Neural cell (in vitro differentiated cells): Measurements from ENCODE around the gene NAB2. TPM values are rescaled to one million over a fixed set of nuclear protein-coding genes. Genes with fewer than 3 reads are reported as not detected.

Experiments used
- H2AFZ ChIP-seq: fragments of 200-600, 300-800 bp; sonication (generic), shearing (Covaris generic); 2 replicates; pipeline ENCODE4 v1.6.0; 2014; ENCODE audit warnings: low read depth, mild to moderate bottlenecking, antibody characterized with exemption, low read length, moderate library complexity
- H3F3A ChIP-seq: fragments of 200-600 bp; shearing (Covaris generic); 2 replicates; pipeline ENCODE4 v1.6.1; 2016; ENCODE audit warnings: mild to moderate bottlenecking, moderate library complexity, mixed read lengths, antibody characterized with exemption, low read length; ENCODE audit not compliant: insufficient read depth, poor library complexity, severe bottlenecking
- H3K27ac ChIP-seq: fragments of 200-600, 300-800 bp; sonication (generic), shearing (Covaris generic); 2 replicates; pipeline ENCODE4 v1.5.1; 2014; ENCODE audit warnings: mild to moderate bottlenecking, low read length, moderate library complexity
- H3K27me3 ChIP-seq: fragments of 300-800, 200-600 bp; sonication (generic), shearing (Covaris generic); 2 replicates; pipeline ENCODE4 v1.6.0; 2014; ENCODE audit warnings: mild to moderate bottlenecking, low read depth, low read length, moderate library complexity; ENCODE audit not compliant: insufficient read depth
- H3K36me3 ChIP-seq: fragments of 300-800, 200-600 bp; sonication (generic), shearing (Covaris generic); 2 replicates; pipeline ENCODE4 v1.5.1; 2014; ENCODE audit warnings: mild to moderate bottlenecking, antibody characterized with exemption, low read length, moderate library complexity; ENCODE audit not compliant: insufficient read depth
- H3K4me2 ChIP-seq: fragments of 300-800, 200-600 bp; sonication (generic), shearing (Covaris generic); 2 replicates; pipeline ENCODE4 v1.6.0; 2014; ENCODE audit warnings: mild to moderate bottlenecking, low read length
- H3K4me3 ChIP-seq: fragments of 300-800, 200-600 bp; sonication (generic), shearing (Covaris generic); 2 replicates; pipeline ENCODE4 v1.5.1; 2014; ENCODE audit warnings: mild to moderate bottlenecking, low read length, moderate library complexity
- H3K79me2 ChIP-seq: fragments of 200-600 bp; shearing (Covaris generic); replicated peaks from 2 replicates; pipeline ENCODE4 v1.6.0; 2014; ENCODE audit warnings: mild to moderate bottlenecking, low read length, moderate library complexity; ENCODE audit not compliant: insufficient read depth
- H3K9ac ChIP-seq: fragments of 300-800, 200-600 bp; sonication (generic), shearing (Covaris generic); 2 replicates; pipeline ENCODE4 v1.6.1; 2016; ENCODE audit warnings: mild to moderate bottlenecking, low read length, mixed read lengths
- H3K9me2 ChIP-seq: fragments of 200-600 bp; shearing (Covaris generic); 2 replicates; pipeline ENCODE4 v1.6.1; 2016; ENCODE audit warnings: mild to moderate bottlenecking, low read length, mixed read lengths; ENCODE audit not compliant: insufficient read depth
- H3K9me3 ChIP-seq: fragments of 200-600, 300-800 bp; sonication (generic), shearing (Covaris generic); 2 replicates; pipeline ENCODE4 v1.6.1; 2016; ENCODE audit warnings: mild to moderate bottlenecking, mixed run types, low read length, moderate library complexity, mixed read lengths
- H4K20me1 ChIP-seq: fragments of 200-600 bp; shearing (Covaris generic); 2 replicates; pipeline ENCODE4 v1.6.1; 2016; ENCODE audit warnings: mild to moderate bottlenecking, mixed run types; ENCODE audit not compliant: insufficient read depth
- EP300 ChIP-seq: fragments of 450-650 bp; conservative IDR thresholded peaks from 2 replicates; pipeline ENCODE4 v1.6.1; 2014; ENCODE audit warnings: antibody characterized with exemption, mild to moderate bottlenecking, moderate library complexity; ENCODE audit not compliant: poor library complexity, severe bottlenecking
- EZH2 ChIP-seq: fragments of 200-600, 300-800 bp; shearing (Covaris generic), sonication (generic); IDR thresholded peaks from 2 replicates; pipeline ENCODE4 v1.6.1; 2014; ENCODE audit warnings: antibody characterized with exemption, low read length, borderline replicate concordance, mild to moderate bottlenecking; ENCODE audit not compliant: insufficient read depth, poor library complexity, severe bottlenecking
- POLR2AphosphoS5 ChIP-seq: IDR thresholded peaks from 2 replicates; pipeline ENCODE4 v1.6.1; 2012
- RAD21 ChIP-seq: fragments of 450-650 bp; conservative IDR thresholded peaks from 2 replicates; pipeline ENCODE4 v1.6.1; 2014; ENCODE audit warnings: antibody characterized with exemption, mild to moderate bottlenecking, moderate library complexity
- SMC3 ChIP-seq: fragments of 450-650 bp; conservative IDR thresholded peaks from 2 replicates; pipeline ENCODE4 v1.6.1; 2014; ENCODE audit warnings: antibody characterized with exemption, mild to moderate bottlenecking, moderate library complexity; ENCODE audit not compliant: poor library complexity
- TAF1 ChIP-seq: IDR thresholded peaks from 2 replicates; pipeline ENCODE4 v1.6.1; 2012; ENCODE audit warnings: low read depth
- polyA plus RNA-seq: library from polyadenylated mRNA; depleted of rRNA; stranded (reverse); fragments of >200 nt; gene quantifications from 2 replicates; pipeline ENCODE4 v1.2.3, GENCODE V29; 2014
- TF ChIP-seq, protein P1 (sequence below): IDR thresholded peaks from 2 replicates; pipeline ENCODE4 v1.6.1; 2012; ENCODE audit warnings: borderline replicate concordance
- TF ChIP-seq, protein P2 (sequence below): fragments of 450-650 bp; IDR thresholded peaks from 2 replicates; pipeline ENCODE4 v1.5.1; 2014; ENCODE audit warnings: antibody characterized with exemption, mild to moderate bottlenecking, moderate library complexity; ENCODE audit not compliant: poor library complexity, severe bottlenecking

NAB2 gene
- polyA plus RNA-seq, 1 donor from 2014 or later: 15.6 TPM

DNA sequence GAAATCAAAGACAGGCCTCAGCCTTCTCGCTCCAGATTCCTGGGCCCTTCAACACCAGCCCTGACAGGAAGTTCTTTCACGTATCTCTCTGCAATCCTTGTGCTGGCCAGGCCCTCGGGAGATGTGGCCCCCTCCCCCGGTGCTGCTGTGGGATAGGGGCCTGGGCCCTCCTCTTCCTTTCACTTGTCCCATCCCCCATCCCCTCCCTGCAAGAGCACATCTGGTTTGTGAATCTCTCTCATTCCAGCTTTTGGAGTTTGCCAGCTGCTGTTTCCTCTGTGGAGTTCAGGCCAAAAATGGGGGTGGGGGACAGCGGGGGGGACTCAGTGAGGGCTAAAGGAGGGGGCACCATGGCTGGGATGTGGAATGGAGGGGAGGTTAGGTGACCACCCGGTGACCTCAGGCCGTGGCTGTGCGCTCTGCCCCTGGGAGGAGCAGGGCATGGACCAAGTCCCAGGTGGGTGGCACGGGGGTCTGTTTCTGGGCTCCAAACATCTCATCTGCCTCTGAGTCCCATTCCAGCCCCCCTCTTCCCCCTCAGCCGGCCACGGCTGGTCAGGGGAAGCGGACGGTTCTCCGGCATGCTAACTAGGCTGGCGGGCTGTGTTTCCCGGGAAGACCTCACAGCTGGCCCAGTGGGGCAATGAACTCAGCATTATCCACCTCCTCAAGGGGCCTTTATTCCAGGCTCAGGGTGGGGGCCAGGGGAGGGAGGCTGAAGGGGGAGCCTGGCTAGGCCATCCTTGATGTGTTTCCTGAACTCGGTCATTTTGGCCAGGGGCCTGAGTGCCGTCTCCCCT, 46.8 kb downstream of the NAB2 start:
- Histone ChIP-seq H3K27ac (no peak overlapping the region), H2AFZ (no peak overlapping the region), H3K4me2 (no peak overlapping the region), H3F3A (no peaks in the 10 kb centered on the region), H3K79me2 (peaks cover 17% of the 10 kb centered on the region), H3K36me3 (peaks cover 13% of the 10 kb centered on the region), H3K27me3 (no peaks in the 10 kb centered on the region), H4K20me1 (peaks cover 21% of the 10 kb centered on the region), H3K9me2 (no peaks in the 10 kb centered on the region), H3K4me3 (no peak overlapping the region), H3K9me3 (no peaks in the 10 kb centered on the region), H3K9ac (no peak overlapping the region)
- no peak for TF ChIP-seq EZH2
- TF ChIP-seq, protein P1, sequence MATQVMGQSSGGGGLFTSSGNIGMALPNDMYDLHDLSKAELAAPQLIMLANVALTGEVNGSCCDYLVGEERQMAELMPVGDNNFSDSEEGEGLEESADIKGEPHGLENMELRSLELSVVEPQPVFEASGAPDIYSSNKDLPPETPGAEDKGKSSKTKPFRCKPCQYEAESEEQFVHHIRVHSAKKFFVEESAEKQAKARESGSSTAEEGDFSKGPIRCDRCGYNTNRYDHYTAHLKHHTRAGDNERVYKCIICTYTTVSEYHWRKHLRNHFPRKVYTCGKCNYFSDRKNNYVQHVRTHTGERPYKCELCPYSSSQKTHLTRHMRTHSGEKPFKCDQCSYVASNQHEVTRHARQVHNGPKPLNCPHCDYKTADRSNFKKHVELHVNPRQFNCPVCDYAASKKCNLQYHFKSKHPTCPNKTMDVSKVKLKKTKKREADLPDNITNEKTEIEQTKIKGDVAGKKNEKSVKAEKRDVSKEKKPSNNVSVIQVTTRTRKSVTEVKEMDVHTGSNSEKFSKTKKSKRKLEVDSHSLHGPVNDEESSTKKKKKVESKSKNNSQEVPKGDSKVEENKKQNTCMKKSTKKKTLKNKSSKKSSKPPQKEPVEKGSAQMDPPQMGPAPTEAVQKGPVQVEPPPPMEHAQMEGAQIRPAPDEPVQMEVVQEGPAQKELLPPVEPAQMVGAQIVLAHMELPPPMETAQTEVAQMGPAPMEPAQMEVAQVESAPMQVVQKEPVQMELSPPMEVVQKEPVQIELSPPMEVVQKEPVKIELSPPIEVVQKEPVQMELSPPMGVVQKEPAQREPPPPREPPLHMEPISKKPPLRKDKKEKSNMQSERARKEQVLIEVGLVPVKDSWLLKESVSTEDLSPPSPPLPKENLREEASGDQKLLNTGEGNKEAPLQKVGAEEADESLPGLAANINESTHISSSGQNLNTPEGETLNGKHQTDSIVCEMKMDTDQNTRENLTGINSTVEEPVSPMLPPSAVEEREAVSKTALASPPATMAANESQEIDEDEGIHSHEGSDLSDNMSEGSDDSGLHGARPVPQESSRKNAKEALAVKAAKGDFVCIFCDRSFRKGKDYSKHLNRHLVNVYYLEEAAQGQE: no peak
- TF ChIP-seq RAD21: no peak
- no peak for TF ChIP-seq SMC3
- TF ChIP-seq, protein P2, sequence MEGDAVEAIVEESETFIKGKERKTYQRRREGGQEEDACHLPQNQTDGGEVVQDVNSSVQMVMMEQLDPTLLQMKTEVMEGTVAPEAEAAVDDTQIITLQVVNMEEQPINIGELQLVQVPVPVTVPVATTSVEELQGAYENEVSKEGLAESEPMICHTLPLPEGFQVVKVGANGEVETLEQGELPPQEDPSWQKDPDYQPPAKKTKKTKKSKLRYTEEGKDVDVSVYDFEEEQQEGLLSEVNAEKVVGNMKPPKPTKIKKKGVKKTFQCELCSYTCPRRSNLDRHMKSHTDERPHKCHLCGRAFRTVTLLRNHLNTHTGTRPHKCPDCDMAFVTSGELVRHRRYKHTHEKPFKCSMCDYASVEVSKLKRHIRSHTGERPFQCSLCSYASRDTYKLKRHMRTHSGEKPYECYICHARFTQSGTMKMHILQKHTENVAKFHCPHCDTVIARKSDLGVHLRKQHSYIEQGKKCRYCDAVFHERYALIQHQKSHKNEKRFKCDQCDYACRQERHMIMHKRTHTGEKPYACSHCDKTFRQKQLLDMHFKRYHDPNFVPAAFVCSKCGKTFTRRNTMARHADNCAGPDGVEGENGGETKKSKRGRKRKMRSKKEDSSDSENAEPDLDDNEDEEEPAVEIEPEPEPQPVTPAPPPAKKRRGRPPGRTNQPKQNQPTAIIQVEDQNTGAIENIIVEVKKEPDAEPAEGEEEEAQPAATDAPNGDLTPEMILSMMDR: no peak
- TF ChIP-seq POLR2AphosphoS5: no peak
- no peak for TF ChIP-seq TAF1

DNA sequence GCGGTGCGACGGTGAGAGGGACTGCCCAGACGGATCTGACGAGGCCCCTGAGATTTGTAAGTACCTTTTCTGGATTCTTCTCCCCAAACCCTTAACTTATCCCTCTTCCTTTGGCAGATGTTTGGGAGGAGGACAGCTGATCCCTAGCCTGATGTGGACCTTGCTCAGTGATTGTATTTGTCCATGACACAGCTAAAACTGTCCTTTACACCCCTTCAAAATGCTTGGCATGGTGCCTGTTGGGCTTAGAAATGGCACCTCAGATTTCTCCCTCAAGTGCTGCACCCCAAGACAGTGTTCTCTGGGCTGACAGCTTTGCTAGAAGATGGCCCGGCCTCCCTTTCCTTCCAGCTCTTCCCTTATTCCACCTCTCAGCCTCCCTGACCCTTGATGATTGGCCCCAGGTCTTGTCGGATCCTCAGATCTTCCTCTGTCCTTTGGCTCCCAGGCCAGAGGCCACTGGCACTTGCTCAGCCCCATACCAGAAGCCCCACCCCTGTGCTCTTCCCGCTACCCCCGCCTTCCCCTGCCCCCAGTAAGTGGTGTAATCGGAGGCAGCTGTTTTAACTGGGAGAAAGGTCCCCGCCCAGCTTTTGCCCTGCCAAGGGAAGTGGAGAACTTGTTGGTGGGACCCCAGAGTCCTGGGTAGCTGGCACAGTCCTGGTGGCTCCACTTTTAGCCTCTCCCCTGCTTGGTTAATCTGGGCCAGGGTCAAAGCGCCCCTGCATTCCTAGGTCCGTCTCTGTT, 49.8 kb downstream of the NAB2 start:
- no peak overlapping the region for H3K4me2 ChIP-seq
- no peaks in the 10 kb centered on the region for H3F3A ChIP-seq
- no peak overlapping the region for H3K27ac ChIP-seq
- no peak overlapping the region for H2AFZ ChIP-seq
- peaks cover 6% of the 10 kb centered on the region for H4K20me1 ChIP-seq
- no peak overlapping the region for H3K4me3 ChIP-seq
- H3K27me3 ChIP-seq: no peaks in the 10 kb centered on the region
- TF ChIP-seq, protein P1: no peak
- TF ChIP-seq EP300 (no peak), EZH2 (no peak), TAF1 (no peak), POLR2AphosphoS5 (no peak)
- no peak overlapping the region for H3K9ac ChIP-seq
- H3K9me3 ChIP-seq: no peaks in the 10 kb centered on the region
- no peaks in the 10 kb centered on the region for H3K9me2 ChIP-seq
- no peaks in the 10 kb centered on the region for H3K79me2 ChIP-seq
- peaks cover 20% of the 10 kb centered on the region for H3K36me3 ChIP-seq
